RWPE2 (cell line): Measurements from ENCODE around the gene NSMCE1.

ENCODE experiments used
- ATAC-seq: fragments of 200-7000 bp; cut with Tn5 transposase; 3 replicates; pipeline ENCODE4 v1.9.1; 2021; ENCODE audit warnings: low read depth
- DNase-seq: peaks from one replicate; pipeline ENCODE4 v3.0.0-alpha.2; 2020; ENCODE audit warnings: low spot score
- H3K27ac ChIP-seq: fragments of 450-650 bp; 2 replicates; pipeline ENCODE4 v1.5.1; 2017; ENCODE audit warnings: mild to moderate bottlenecking; ENCODE audit not compliant: poor library complexity, severe bottlenecking
- H3K27me3 ChIP-seq: fragments of 250-450 bp; sonication (Bioruptor Pico); 2 replicates; pipeline ENCODE4 v1.5.1; 2021; ENCODE audit warnings: mild to moderate bottlenecking, moderate library complexity; ENCODE audit not compliant: insufficient read depth, poor library complexity, severe bottlenecking
- H3K36me3 ChIP-seq: fragments of 250-450 bp; sonication (Bioruptor Pico); 2 replicates; pipeline ENCODE4 v1.5.1; 2020; ENCODE audit warnings: low read depth, mild to moderate bottlenecking, moderate library complexity
- H3K4me1 ChIP-seq: fragments of 250-450 bp; sonication (Bioruptor Pico); 2 replicates; pipeline ENCODE4 v1.5.1; 2021; ENCODE audit warnings: mild to moderate bottlenecking, moderate library complexity; ENCODE audit not compliant: insufficient read depth, poor library complexity, severe bottlenecking
- H3K4me3 ChIP-seq: fragments of 250-450 bp; sonication (Bioruptor Pico); 2 replicates; pipeline ENCODE4 v1.5.1; 2021; ENCODE audit warnings: mild to moderate bottlenecking, moderate library complexity; ENCODE audit not compliant: severe bottlenecking
- H3K9me3 ChIP-seq: fragments of 250-450 bp; sonication (Bioruptor Pico); 2 replicates; pipeline ENCODE4 v1.5.1; 2021; ENCODE audit warnings: mild to moderate bottlenecking, moderate library complexity; ENCODE audit not compliant: severe bottlenecking
- TF ChIP-seq, protein P1 (sequence below): fragments of 450-650 bp; IDR thresholded peaks from one replicate; pipeline ENCODE4 v1.5.1; 2017; ENCODE audit warnings: mild to moderate bottlenecking, moderate library complexity; ENCODE audit not compliant: poor library complexity, severe bottlenecking

The NSMCE1 gene

GRCh38 chr16:27303256-27304100 is 34.9 kb upstream of the NSMCE1 start:
- Histone ChIP-seq H3K27ac (no peak overlapping the region), H3K27me3 (no peaks in the 10 kb centered on the region), H3K36me3 (no peaks in the 10 kb centered on the region), H3K9me3 (no peaks in the 10 kb centered on the region), H3K4me1 (no peaks in the 10 kb centered on the region), H3K4me3 (no peak overlapping the region)
- ATAC-seq (no peak), DNase-seq (no peak)
- TF ChIP-seq, protein P1, sequence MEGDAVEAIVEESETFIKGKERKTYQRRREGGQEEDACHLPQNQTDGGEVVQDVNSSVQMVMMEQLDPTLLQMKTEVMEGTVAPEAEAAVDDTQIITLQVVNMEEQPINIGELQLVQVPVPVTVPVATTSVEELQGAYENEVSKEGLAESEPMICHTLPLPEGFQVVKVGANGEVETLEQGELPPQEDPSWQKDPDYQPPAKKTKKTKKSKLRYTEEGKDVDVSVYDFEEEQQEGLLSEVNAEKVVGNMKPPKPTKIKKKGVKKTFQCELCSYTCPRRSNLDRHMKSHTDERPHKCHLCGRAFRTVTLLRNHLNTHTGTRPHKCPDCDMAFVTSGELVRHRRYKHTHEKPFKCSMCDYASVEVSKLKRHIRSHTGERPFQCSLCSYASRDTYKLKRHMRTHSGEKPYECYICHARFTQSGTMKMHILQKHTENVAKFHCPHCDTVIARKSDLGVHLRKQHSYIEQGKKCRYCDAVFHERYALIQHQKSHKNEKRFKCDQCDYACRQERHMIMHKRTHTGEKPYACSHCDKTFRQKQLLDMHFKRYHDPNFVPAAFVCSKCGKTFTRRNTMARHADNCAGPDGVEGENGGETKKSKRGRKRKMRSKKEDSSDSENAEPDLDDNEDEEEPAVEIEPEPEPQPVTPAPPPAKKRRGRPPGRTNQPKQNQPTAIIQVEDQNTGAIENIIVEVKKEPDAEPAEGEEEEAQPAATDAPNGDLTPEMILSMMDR = no peak

DNA sequence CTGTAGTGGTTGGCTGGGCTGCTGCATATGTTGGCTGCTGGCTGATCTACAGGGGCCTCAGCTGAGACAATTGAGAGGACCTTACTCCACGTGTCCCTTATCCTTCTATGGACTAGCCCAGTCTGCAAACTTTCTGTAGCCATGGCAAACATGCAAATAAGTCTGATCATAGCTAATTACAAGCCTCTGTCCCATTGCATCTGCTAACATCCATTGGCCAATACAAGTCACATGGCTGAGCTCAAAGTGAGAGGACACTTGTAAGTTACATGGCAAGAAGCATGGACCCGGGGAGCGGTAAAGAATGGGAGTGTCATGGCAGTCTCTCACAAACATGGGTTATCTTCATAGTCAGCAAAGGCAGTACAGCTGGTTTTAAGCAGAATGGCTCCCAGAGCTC is 33.6 kb upstream of the NSMCE1 start:
- no peak overlapping the region for H3K4me3 ChIP-seq
- no peaks in the 10 kb centered on the region for H3K9me3 ChIP-seq
- H3K27me3 ChIP-seq = no peaks in the 10 kb centered on the region
- ATAC-seq = no peak
- H3K4me1 ChIP-seq = no peaks in the 10 kb centered on the region
- H3K36me3 ChIP-seq = no peaks in the 10 kb centered on the region
- H3K27ac ChIP-seq = no peak overlapping the region
- no peak for DNase-seq
- TF ChIP-seq, protein P1 = no peak

GRCh38 chr16:27301236-27301861 is 32.8 kb upstream of the NSMCE1 start:
- TF ChIP-seq, protein P1 = no peak
- H3K9me3 ChIP-seq = no peaks in the 10 kb centered on the region
- no peak overlapping the region for H3K4me3 ChIP-seq
- H3K4me1 ChIP-seq = no peaks in the 10 kb centered on the region
- no peaks in the 10 kb centered on the region for H3K36me3 ChIP-seq
- ATAC-seq (0 out of 3 replicates have a peak, but pooled peaks have one; percentile 45), DNase-seq (no peak)
- H3K27me3 ChIP-seq = no peaks in the 10 kb centered on the region
- H3K27ac ChIP-seq = no peak overlapping the region

DNA sequence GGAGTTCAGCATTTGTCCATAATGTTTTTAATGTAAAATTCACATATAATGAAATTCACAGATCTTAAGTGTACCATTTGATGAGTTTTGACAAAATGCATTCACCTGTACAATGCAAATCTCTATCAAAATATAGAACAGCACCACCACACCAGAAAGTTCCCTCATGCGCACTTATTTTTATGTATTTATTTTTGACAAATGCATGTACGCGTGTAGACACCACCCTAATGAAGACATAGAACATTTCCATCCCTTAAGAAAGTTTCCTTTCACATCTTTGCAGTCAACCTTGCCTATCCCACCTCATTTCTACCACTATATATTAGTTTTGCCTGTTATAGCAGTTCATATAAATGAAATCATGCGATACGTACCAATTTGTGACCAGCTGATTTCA is 29.6 kb upstream of the NSMCE1 start:
- H3K4me3 ChIP-seq = no peak overlapping the region
- H3K27me3 ChIP-seq = no peaks in the 10 kb centered on the region
- no peak for DNase-seq
- H3K9me3 ChIP-seq = no peaks in the 10 kb centered on the region
- no peaks in the 10 kb centered on the region for H3K36me3 ChIP-seq
- H3K4me1 ChIP-seq = no peaks in the 10 kb centered on the region
- no peak for ATAC-seq
- TF ChIP-seq, protein P1 = no peak
- H3K27ac ChIP-seq = no peak overlapping the region

DNA sequence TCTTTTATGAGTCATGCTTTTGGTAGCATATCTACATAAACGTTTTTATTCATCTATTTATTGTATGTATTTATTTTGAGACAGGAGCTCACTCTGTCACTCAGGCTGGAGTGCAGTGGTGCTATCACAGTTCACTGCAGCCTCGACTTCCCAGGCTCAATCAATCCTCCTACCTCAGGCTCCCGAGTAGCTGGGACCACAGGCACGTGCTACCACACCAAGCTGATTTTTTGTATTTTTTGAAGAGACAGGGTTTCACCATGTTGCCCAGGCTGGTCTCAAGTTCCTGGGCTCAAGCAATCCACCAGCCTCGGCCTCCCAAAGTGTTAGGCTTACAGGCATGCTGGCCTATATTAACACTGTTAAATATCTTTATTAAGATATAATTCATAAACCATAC is 24.8 kb upstream of the NSMCE1 start:
- Histone ChIP-seq H3K4me1 (no peaks in the 10 kb centered on the region), H3K27me3 (no peaks in the 10 kb centered on the region), H3K4me3 (no peak overlapping the region), H3K27ac (no peak overlapping the region), H3K9me3 (no peaks in the 10 kb centered on the region), H3K36me3 (no peaks in the 10 kb centered on the region)
- no peak for ATAC-seq
- TF ChIP-seq, protein P1 = no peak
- DNase-seq = no peak
